DMS53 treated with DMSO at 0.1 percent for 48 hours (cell line): ENCODE data around the gene TBC1D4.
"Not testable (repeated sequence)": the region's sequence is repeated elsewhere in the genome, so short reads cannot be mapped to it uniquely, and the experiment has no call there.

Source experiments
- DNase-seq: peaks from one replicate; lab custom pipeline; 2025; ENCODE audit not compliant: unreplicated experiment; lab: John Stamatoyannopoulos, UW

The TBC1D4 gene

GRCh38 chr13:75363371-75363770 is 118.6 kb downstream of the TBC1D4 start:
- no peak for DNase-seq

DNA sequence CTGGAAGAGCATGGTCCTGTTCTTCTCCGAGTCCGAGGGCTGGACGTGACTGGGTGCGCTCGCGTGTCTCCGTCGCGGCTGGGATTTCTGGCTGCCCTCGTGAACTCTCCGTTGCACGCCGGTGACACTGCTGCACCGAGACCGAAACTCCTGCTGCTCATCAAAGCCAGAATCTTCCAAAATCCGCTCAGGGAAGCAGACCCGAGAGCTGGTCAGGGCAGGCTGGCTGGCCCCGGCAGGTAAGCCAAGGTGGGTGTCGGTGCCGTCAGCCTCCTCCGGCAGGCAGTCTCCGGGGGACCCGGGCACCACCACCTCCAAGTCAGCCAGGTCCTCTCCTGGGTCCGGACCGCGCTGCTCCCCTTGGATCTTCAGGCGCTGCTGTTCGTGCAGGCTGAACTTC is 119.9 kb downstream of the TBC1D4 start:
- DNase-seq, result no peak

DNA sequence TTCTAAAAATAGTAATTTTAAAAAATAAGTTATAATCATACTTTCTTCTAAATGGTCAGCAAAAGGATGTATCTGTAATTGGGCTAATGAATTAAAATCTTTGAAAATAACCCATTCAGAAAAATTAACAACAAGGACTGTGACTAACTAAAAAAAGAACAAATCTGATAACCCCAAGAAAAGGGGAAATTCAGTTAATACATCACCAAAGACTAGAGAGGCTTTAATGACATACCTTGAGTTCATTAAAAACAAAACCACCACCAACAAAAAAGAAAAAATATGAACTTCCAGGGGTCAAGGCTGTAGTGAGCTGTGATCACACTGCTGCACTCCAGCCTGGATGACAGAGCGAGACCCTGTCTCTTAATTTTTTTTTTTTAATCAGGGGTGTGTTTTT is 121.8 kb downstream of the TBC1D4 start:
- no peak for DNase-seq

DNA sequence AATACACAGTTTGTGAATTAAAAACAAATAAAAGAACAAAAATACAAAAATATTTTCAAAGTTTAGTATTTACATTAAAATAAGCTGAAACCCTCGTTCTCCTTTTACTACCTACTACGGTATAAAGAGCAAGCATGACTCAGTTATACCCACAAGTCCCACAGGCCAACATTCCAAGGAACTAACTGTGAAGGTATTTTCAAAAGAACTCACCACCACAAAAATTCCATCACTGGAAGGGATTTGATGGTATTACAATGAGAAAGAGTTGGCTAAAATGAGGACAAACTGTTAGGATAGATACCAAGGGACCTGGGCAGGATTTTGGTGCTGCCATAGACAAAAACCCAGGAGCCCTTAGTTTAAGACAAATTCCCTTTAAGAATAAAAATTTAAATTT is 122.7 kb downstream of the TBC1D4 start:
- DNase-seq, result no peak

DNA sequence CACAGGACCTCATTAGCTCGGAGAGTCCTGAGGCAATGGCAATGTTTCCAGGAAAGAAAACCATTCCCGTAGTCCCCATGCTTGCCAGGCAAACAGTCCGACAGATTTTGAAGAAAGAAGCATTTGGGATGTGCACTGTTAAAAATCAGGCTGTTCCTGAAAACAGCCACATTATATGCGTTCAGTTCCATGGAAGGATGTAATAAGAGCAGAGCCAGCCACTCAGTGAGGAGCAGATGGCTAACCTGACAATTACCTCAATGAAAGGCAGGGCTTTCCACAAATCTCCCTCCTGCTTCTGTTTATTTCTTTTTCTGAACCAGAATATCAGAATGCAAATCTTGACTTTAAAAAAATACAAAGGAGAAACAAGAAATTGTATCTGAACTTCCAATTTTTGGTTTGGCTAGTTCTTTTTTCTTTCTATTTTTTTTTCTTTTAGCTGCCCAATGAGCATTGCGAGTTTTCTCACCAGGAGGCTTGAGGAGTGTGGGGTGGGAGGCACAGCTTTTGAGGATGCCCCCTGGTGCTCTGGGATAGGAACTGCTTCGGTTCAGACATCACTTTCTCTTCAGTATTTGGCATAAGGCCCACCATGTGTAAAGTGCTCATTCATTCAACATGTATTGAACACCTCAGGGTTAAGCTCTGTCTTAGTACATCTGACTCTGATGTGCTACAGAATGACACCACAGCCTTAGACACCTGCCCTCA is 124.2 kb downstream of the TBC1D4 start:
- no peak for DNase-seq

DNA sequence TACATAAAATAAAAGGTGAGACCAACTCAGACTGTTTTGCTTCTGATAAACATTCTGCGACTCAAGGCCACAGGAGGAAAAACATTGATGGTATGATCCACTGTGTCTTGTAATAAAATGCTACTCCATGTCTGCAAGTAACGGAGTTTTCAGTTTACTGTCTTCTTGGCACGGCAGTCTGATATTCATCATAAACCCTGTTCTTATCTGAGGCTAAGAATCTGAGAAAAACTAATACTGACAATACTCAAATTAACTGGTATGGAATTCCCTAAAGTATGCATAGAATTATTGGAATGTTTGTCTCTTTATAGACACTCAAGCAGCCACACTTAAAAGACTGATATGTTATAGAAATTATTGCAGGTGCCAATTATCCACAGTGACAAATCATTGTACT is 125.5 kb downstream of the TBC1D4 start:
- DNase-seq, result no peak

- no peak for DNase-seq
Observed at GRCh38 chr13:75355609-75356008, 126.4 kb downstream of the TBC1D4 start.

- no peak for DNase-seq
Observed at GRCh38 chr13:75353781-75354193, 128.2 kb downstream of the TBC1D4 start.

DNA sequence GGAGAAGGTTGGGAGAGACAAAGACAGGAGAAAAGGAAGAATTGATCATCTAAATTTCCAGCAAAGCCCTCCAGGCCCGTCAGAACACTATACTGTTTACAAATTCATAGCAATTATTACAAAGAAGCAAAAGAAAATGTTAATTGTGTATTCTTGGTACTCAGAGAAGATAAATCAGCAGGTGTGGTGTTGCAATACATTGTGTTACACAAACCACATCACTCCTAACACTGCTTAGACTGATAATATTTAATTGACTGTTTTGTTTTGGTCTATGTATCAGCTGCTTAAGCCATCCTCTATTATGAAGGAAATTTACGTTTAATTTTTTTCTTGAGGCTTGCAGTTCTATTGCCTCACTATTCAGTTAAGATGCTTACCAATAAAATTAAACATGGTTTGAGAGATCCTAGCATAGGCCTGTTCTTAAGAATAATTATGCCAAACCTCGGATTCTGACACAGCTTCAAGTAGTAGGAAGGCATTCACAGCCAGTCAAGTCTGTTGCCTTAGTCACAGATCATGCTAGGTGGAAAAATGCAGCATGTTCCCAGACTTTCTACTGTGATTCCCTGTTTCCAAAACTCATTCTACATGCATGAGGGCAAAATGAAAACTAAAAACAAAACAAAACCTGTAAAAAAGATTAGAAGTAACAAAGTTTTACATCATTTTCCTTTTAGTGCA is 129.2 kb downstream of the TBC1D4 start:
- no peak for DNase-seq

- not testable (repeated sequence) for DNase-seq
Observed at GRCh38 chr13:75351538-75351937, 130.4 kb downstream of the TBC1D4 start.

DNA sequence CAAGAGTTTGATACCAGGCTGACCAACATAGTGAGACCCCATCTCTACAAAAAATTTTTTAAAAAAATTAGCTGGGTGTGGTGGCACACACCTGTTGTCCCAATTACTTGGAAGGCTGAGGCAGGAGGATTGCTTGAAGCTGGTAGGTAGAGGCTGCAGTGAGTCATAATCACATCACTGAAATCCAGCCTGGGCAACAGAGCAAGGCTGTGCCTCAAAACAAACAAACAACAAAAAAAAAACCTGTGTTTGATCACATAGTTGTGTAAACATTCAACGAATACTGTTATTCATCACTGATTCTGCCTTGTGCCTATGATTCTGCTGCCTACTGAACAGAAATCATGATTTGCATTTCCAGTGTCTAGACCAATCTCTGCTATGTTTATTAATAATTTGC is 134.0 kb downstream of the TBC1D4 start:
- peak; percentile 2 for DNase-seq

DNA sequence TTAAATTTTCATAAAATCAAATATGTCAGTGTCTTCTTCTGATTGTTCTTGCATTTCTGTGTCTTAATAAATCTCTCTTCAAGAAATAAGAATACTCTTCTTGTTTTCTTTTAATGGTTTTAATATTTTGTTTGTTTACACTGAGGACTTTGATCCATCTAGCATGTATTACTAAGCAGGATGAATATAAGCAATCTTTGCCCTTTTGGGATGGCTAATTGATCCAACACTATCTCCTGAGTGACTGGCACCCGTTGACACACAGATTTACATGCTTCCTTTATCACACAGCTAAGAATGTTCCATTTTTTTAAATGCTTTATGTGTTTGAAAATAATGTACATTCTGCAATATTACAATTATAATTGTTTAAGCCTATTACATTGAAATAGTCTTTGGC is 134.5 kb downstream of the TBC1D4 start:
- DNase-seq, result no peak

DNA sequence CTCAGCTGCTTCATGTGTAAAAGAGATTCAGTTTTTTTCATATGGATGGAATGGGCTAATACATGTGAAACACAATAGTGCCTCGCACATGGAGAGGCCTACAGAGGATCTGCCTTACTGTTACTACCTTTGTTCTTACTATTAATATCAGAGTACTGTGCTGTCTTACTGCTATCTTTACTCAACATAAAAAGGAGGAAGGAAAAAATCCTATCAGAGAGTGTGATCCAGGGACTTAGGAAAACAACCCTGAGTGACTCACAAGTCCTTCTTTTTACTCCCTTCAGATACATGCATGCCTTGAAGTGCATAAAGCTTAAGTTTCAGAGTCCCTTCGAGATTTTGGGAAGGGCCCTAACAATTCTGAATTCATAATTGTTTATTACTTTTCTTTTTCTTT is 136.8 kb downstream of the TBC1D4 start:
- no peak for DNase-seq

- no peak for DNase-seq
Observed at GRCh38 chr13:75341028-75341427, 140.9 kb downstream of the TBC1D4 start.

DNA sequence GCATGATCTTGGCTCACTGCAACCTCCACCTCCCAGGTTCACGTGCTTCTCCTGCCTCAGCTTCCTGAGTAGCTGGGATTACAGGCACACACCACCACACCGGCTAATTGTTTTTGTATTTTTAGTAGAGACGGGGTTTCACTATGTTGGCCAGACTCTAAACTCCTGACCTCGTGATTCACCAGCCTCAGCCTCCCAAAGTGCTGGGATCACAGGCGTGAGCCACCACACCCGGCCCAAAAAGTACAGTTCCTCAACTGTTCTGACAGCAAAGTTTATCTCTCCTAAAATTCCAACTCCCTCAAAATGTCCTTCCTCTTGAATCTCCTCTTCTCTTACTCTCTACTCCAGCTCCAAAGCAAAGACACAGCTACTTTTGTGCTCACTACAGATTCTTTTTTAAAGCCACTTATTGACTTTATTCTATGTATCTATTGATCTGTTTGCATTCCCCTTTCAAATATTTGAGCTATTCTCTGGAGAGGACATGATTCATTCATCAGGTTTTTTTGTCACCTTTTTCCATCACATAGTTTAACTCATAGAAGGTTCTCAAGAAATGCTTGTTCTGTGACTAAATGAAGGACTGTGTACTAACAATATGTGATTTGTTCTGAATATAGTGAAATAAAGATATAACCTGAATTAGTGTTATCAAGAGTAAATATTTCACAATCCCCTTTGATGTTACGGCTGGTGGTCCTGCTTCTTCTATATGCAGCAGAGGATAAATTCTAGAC is 142.2 kb downstream of the TBC1D4 start:
- no peak for DNase-seq

- DNase-seq, result no peak
Observed at GRCh38 chr13:75334634-75335447, 147.1 kb downstream of the TBC1D4 start.

DNA sequence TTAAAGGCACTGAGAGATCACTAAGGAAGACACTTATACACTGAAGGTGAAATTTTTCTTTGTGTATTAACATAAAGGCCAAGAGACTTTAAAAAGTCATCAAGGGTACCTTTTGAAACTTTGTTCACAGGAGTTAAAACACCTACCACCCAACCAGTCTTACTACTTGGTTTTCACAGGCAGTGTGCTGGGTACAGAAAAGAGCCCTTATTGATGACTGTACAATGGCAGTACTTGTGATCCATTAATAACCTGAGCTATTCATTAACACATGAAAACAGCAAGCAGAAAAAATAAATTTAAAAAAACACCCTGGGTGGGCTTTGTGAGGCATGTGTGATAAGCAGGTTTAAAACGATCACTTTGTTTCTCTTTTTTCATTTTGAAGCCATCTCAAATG is 148.9 kb downstream of the TBC1D4 start:
- DNase-seq, result no peak

- no peak for DNase-seq
Observed at GRCh38 chr13:75331792-75332349, 150.1 kb downstream of the TBC1D4 start.

GRCh38 chr13:75330770-75331169 is 151.2 kb downstream of the TBC1D4 start:
- DNase-seq, result no peak

DNA sequence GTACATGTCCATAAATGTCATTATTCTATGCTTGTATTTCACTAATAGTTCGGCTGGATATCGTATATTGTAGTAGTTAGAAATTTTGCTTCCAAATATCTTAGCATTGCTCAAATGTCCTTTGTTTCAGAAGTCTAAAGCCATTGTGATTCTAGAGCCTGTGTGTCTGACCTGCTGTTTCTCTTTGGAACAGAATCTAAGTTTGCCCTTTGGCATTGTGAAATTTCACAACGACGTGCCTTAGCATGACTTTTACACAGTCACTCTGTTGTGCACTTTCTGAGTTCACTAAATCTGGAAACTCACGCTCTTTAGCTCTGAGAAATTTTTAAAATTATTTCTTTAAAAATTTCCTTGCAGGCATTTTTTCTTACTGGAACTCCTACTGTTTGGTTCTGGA is 152.2 kb downstream of the TBC1D4 start:
- DNase-seq, result no peak

- no peak for DNase-seq
Observed at GRCh38 chr13:75329097-75329496, 152.9 kb downstream of the TBC1D4 start.
